ENCODE results near the gene FER1L5.
"Not testable (repeated sequence)": the region's sequence is repeated elsewhere in the genome, so short reads cannot be mapped to it uniquely, and the experiment has no call there.

FER1L5 gene

GRCh38 chr2:96633641-96634040, 8.9 kb upstream of the FER1L5 start:
- in situ Hi-C loops (cut with MboI; ENCODE audit: low sequenced_read_pairs): no loop called here

GRCh38 chr2:96636551-96637171, 5.9 kb upstream of the FER1L5 start:
- in situ Hi-C loops (cut with MboI; ENCODE audit: low sequenced_read_pairs): no loop called here

- in situ Hi-C loops (cut with MboI; ENCODE audit: low sequenced_read_pairs): no loop called here
Measured at GRCh38 chr2:96637385-96638143, 5.0 kb upstream of the FER1L5 start.

- in situ Hi-C loops (cut with MboI; ENCODE audit: low sequenced_read_pairs): no loop called here
Measured at GRCh38 chr2:96638144-96639121, 4.1 kb upstream of the FER1L5 start, which contains the start of gene KANSL3. TSS of gene KANSL3 (minus strand) at chr2:96638312. CDS start at chr2:96637135, 1,177 bp downstream.

GRCh38 chr2:96647681-96648080, 5.1 kb downstream of the FER1L5 start:
- in situ Hi-C loops (cut with MboI; ENCODE audit: low sequenced_read_pairs): no loop called here

- in situ Hi-C loops (cut with MboI; ENCODE audit: low sequenced_read_pairs): no loop called here
Measured at GRCh38 chr2:96648306-96648930, 5.9 kb downstream of the FER1L5 start.

- in situ Hi-C loops (cut with MboI; ENCODE audit: low sequenced_read_pairs): no loop called here
Measured at GRCh38 chr2:96649342-96649741, 6.8 kb downstream of the FER1L5 start.

GRCh38 chr2:96651793-96652192, 9.2 kb downstream of the FER1L5 start:
- in situ Hi-C loops (cut with MboI; ENCODE audit: low sequenced_read_pairs): no loop called here

GRCh38 chr2:96654791-96655190, 12.2 kb downstream of the FER1L5 start:
- in situ Hi-C loops (cut with MboI; ENCODE audit: low sequenced_read_pairs): not testable (repeated sequence)

GRCh38 chr2:96655526-96655925, 13.0 kb downstream of the FER1L5 start:
- in situ Hi-C loops (cut with MboI; ENCODE audit: low sequenced_read_pairs): no loop called here

GRCh38 chr2:96656540-96656939, 14.0 kb downstream of the FER1L5 start:
- in situ Hi-C loops (cut with MboI; ENCODE audit: low sequenced_read_pairs): no loop called here

GRCh38 chr2:96661324-96661723, 18.8 kb downstream of the FER1L5 start:
- in situ Hi-C loops (cut with MboI; ENCODE audit: low sequenced_read_pairs): no loop called here

GRCh38 chr2:96662360-96662759, 19.8 kb downstream of the FER1L5 start:
- in situ Hi-C loops (cut with MboI; ENCODE audit: low sequenced_read_pairs): no loop called here

GRCh38 chr2:96663177-96663576, 20.6 kb downstream of the FER1L5 start:
- in situ Hi-C loops (cut with MboI; ENCODE audit: low sequenced_read_pairs): no loop called here

GRCh38 chr2:96663829-96664228, 21.3 kb downstream of the FER1L5 start:
- in situ Hi-C loops (cut with MboI; ENCODE audit: low sequenced_read_pairs): no loop called here

- in situ Hi-C loops (cut with MboI; ENCODE audit: low sequenced_read_pairs): no loop called here
Measured at GRCh38 chr2:96664366-96664925, 21.9 kb downstream of the FER1L5 start.

GRCh38 chr2:96665083-96665569, 22.6 kb downstream of the FER1L5 start:
- in situ Hi-C loops (cut with MboI; ENCODE audit: low sequenced_read_pairs): no loop called here

GRCh38 chr2:96665717-96666116, 23.2 kb downstream of the FER1L5 start:
- in situ Hi-C loops (cut with MboI; ENCODE audit: low sequenced_read_pairs): not testable (repeated sequence)

- in situ Hi-C loops (cut with MboI; ENCODE audit: low sequenced_read_pairs): no loop called here
Measured at GRCh38 chr2:96668771-96669170, 26.2 kb downstream of the FER1L5 start.

GRCh38 chr2:96669539-96670215, 27.1 kb downstream of the FER1L5 start:
- in situ Hi-C loops (cut with MboI; ENCODE audit: low sequenced_read_pairs): no loop called here

All from HL-60/S4 (cell line).